AG04450 (cell line): ENCODE measurements around the gene SNAPC4. TPM values are rescaled to one million over a fixed set of nuclear protein-coding genes. Genes with fewer than 3 reads are reported as not detected.
A peak's percentile ranks its signal among the peaks of the same experiment; 100 is the strongest.
"Not testable (repeated sequence)": the region's sequence is repeated elsewhere in the genome, so short reads cannot be mapped to it uniquely, and the experiment has no call there.

Experiments used
- CTCF ChIA-PET: fragments of 300-600, 350-600 bp; formaldehyde crosslinking; extraction: SDS; loops from one replicate; lab custom pipeline; 2022; ENCODE audit warnings: antibody characterized with exemption, inconsistent platforms; lab: Charles Lee
- POLR2A ChIA-PET: fragments of 350-600 bp; formaldehyde crosslinking; extraction: SDS; loops from one replicate; lab custom pipeline; 2021; ENCODE audit warnings: antibody characterized with exemption, inconsistent platforms; lab: Yijun Ruan, JAX
- DNase-seq: peaks from one replicate; pipeline ENCODE4 v3.0.0-alpha.2; 2011; ENCODE audit warnings: low read depth, low spot score
- H3K27ac ChIP-seq: one replicate; pipeline ENCODE4 v1.5.1; 2012; ENCODE audit warnings: low read depth, low read length, control low read depth
- H3K27me3 ChIP-seq: one replicate; pipeline ENCODE4 v1.6.0; 2012; ENCODE audit warnings: low read length; ENCODE audit not compliant: control insufficient read depth, insufficient read depth
- H3K4me3 ChIP-seq: 2 replicates; pipeline ENCODE4 v1.5.1; 2011; ENCODE audit warnings: mild to moderate bottlenecking, low read depth, low read length, control low read depth
- H3K9me3 ChIP-seq: 2 replicates; pipeline ENCODE4 v1.5.1; 2012; ENCODE audit warnings: low read length; ENCODE audit not compliant: control insufficient read depth, insufficient read depth
- CTCF ChIP-seq: IDR thresholded peaks from 2 replicates; pipeline ENCODE4 v1.5.1; 2011; ENCODE audit warnings: low read depth, low read length, control low read depth, inconsistent platforms
- polyA plus RNA-seq: library from polyadenylated mRNA; depleted of rRNA; stranded (reverse); fragments of >200 nt; gene quantifications from 2 replicates; pipeline ENCODE4 v1.2.3, GENCODE V29; 2011

The SNAPC4 gene
- polyA plus RNA-seq, 1 experiment: 2.2 TPM

GRCh38 chr9:136410500-136411287 is 10.7 kb upstream of the SNAPC4 start, which contains the start of the genes ENTR1 and PMPCA:
ENTR1 (minus strand) TSS chr9:136410614; CDS start chr9:136410397, 217 bp downstream.
PMPCA (plus strand) TSS chr9:136410658; CDS start chr9:136410669, 11 bp downstream.
- ChIA-PET CTCF (interaction anchor here (0.5 to 1.2 kb wide), 3 partner anchors 9 to 99 kb away, joined by 3 to 6 read pairs (median 6); no protein-coding TSS in a partner anchor), POLR2A (interaction anchor here (1.0 to 1.5 kb wide), 3 partner anchors 48 to 84 kb away, joined by 4 to 5 read pairs (median 5); partner anchors contain the start of genes DNLZ and GPSM1)
- H3K27ac ChIP-seq: peak within 1 kb of the TSS; percentile 80
- no peaks in the 10 kb centered on the region for H3K27me3 ChIP-seq
- H3K4me3 ChIP-seq: peak within 1 kb of the TSS; percentile 95
- DNase-seq: peak; percentile 57
- TF ChIP-seq CTCF: no peak
- peaks cover 4% of the 10 kb centered on the region; the same call in 1 of the 2 replicates for H3K9me3 ChIP-seq

GRCh38 chr9:136409557-136410455 is 9.8 kb upstream of the SNAPC4 start:
- no peak for TF ChIP-seq CTCF
- ChIA-PET POLR2A (interaction anchor here (0.7 to 1.5 kb wide), 4 partner anchors 8 to 83 kb away, joined by 4 to 5 read pairs (median 4); partner anchors contain the start of genes DNLZ and GPSM1), CTCF (interaction anchor here (1.1 to 1.4 kb wide), 3 partner anchors 9 to 98 kb away, joined by 3 to 6 read pairs (median 6); no protein-coding TSS in a partner anchor)
- no peak for DNase-seq
- Histone ChIP-seq H3K27me3 (no peaks in the 10 kb centered on the region), H3K27ac (peak overlapping the region; percentile 31), H3K4me3 (peak overlapping the region; percentile 95), H3K9me3 (peaks cover 4% of the 10 kb centered on the region; the same call in 1 of the 2 replicates)

GRCh38 chr9:136407911-136408310 is 7.9 kb upstream of the SNAPC4 start:
- TF ChIP-seq CTCF: no peak
- ChIA-PET POLR2A (no interaction called here), CTCF (no interaction called here)
- Histone ChIP-seq H3K27me3 (no peaks in the 10 kb centered on the region), H3K4me3 (no peak overlapping the region), H3K27ac (no peak overlapping the region), H3K9me3 (peaks cover 4% of the 10 kb centered on the region; the same call in 1 of the 2 replicates)
- no peak for DNase-seq

- H3K27ac ChIP-seq, DNase-seq, H3K27me3 ChIP-seq, CTCF ChIA-PET, H3K9me3 ChIP-seq, H3K4me3 ChIP-seq, POLR2A ChIA-PET: not testable (repeated sequence)
Observed at GRCh38 chr9:136407061-136407460, 7.1 kb upstream of the SNAPC4 start.

- H3K27me3 ChIP-seq, H3K9me3 ChIP-seq, H3K27ac ChIP-seq, POLR2A ChIA-PET, H3K4me3 ChIP-seq, DNase-seq: not testable (repeated sequence)
- CTCF ChIA-PET: interaction anchor here (0.6 kb wide), 1 partner anchor 94 kb away, joined by 3 read pairs; no protein-coding TSS in a partner anchor
Observed at GRCh38 chr9:136405904-136406303, 5.9 kb upstream of the SNAPC4 start.
